NCI-H128 (cell line): ENCODE data around the gene MOBP.

Source experiments
- DNase-seq: peaks from one replicate; lab custom pipeline; 2025; ENCODE audit not compliant: unreplicated experiment; lab: John Stamatoyannopoulos, UW

The MOBP gene

GRCh38 chr3:39491733-39492350 lies 24.4 kb downstream of the MOBP start:
- DNase-seq = no peak

DNA sequence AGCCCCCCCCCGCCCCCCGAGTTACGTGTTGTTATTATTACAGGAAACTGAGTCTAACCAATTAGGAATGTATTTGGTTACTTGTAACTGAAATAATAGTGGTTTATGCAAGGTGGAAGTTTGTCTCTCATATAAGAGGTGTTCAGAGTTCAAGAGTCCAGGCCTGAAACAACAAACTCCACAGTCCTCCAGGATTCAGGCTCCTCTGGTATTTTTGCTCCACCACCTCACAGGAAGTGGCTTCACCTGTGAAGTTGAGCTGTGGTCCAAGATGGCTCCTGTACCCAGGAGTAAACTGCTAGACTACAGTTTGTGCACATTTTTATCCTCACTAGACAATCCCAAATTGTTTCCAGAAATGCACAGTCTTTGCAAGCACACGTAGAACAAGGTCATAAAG lies 27.3 kb downstream of the MOBP start:
- no peak for DNase-seq

DNA sequence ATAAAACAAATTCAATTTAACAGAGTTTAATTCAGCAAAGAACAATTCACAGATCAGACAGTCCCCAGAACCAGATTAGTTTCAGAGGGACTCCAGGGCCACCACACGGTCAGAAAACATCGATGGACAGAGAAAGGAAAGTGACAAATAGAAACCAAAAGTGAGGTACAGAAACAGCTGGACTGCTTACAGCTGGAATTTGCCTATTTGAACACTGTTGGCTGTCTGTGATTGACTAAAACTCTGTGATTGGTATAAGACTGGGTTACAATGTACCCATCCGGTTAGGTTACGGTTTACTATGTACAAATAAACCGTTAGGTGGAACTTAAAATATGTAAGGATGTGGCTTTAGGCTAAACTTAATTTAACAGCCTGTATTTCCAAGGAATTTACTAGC lies 30.3 kb downstream of the MOBP start:
- DNase-seq = no peak

GRCh38 chr3:39499651-39500273 lies 32.3 kb downstream of the MOBP start:
- DNase-seq = no peak

- DNase-seq = no peak
These were observed 33.6 kb downstream of the MOBP start for GRCh38 chr3:39501059-39501458.

- DNase-seq = no peak
These were observed 34.7 kb downstream of the MOBP start for GRCh38 chr3:39501968-39502837.

- no peak for DNase-seq
These were observed 35.3 kb downstream of the MOBP start for GRCh38 chr3:39502838-39503145.

DNA sequence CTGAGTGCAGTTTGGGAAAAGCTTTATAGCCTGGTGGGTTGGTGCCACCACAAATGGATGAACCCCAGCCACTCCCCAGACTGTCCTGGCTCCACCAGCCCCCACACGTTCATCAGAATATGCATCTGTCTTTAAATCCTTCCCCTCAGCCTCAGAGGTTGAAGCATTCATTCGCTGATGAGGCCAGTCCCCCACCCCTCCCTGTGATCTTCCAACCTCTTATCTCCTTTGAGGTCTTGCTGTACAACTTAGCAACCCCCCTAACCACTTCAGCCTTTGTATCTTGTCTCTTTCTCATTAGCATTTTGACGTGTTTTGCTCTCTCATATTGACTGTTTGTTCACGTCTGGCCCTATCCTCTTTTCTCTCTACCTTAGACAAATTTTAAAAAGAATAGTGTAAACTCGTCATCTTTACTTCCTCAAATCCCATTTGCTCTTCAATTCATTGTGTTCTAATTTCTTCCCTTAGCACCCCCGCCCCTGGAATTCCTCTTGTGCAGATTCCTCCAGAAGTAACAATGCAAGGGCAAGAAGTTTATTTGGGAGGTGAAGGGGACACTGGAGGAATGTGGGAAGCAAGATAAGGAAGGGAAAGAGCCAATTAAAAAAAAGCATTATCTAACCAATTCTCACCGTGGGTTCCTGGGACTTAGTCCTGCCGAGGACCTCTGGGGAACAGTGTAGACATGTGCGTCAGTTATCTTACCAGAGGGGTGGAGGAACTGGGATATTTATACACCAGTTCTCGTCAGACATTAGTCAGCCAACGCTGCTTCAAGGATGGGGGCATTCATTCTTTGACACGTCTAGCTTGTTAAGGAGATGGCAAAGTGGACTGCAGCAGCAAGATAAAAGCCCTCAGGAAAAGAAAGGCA lies 38.6 kb downstream of the MOBP start:
- DNase-seq = no peak

- DNase-seq = no peak
These were observed 39.4 kb downstream of the MOBP start for GRCh38 chr3:39506863-39507262.

GRCh38 chr3:39513791-39514369 lies 46.4 kb downstream of the MOBP start:
- DNase-seq = no peak

DNA sequence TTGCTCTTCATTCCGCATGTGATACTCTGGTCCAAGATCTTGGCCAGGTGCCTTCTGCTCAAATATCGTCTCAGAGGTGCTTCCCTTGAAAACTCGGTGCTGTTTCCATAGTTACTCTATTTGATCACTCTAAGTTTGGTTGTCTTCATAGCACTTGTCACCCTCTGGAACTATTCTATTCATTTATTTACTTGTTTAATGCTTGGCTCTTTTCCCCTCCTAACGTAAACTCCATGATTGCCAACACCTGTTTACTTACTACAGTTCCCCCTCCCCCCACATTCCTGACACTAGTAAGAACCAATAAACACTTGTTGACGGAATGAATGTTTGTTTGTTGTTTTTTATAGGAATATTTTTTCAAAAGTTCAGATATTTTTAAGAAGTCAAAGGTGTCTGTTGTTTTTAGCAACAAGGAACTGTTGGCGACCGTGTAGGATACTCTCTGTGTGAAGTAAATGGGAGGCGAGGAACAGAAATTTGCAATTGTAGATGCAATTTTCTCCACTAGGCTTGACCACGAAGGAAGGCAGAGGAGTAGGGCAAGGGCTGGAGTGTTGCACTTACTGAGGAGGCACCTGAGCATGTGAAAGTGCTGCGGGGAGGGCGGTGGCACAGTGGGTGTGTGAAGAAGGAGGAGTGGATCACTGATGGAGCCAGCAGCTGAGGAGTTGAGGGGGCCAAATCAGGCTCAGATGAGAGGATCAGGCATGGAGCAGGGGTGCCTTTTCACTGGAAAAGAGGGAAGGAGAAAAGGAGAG lies 48.4 kb downstream of the MOBP start:
- no peak for DNase-seq

DNA sequence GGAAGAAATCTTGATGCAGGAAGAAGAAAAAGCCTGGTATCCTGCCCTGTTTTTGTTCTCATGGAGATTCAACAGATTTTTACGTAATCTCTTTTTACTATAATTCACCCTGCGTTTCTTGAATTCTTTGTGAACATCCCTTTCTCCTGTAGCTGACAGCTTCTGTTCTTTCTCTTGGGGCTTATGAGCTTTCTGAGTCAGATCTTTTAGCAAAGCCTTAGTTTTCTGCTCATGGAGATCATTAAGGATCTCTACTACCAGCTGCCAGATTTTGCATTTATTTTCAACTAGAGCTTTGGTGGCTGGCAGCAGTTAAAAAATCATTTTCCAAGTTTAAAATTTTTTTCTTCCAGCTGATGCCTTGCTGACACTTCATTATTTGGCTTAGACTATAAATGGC lies 51.6 kb downstream of the MOBP start:
- DNase-seq = no peak

DNA sequence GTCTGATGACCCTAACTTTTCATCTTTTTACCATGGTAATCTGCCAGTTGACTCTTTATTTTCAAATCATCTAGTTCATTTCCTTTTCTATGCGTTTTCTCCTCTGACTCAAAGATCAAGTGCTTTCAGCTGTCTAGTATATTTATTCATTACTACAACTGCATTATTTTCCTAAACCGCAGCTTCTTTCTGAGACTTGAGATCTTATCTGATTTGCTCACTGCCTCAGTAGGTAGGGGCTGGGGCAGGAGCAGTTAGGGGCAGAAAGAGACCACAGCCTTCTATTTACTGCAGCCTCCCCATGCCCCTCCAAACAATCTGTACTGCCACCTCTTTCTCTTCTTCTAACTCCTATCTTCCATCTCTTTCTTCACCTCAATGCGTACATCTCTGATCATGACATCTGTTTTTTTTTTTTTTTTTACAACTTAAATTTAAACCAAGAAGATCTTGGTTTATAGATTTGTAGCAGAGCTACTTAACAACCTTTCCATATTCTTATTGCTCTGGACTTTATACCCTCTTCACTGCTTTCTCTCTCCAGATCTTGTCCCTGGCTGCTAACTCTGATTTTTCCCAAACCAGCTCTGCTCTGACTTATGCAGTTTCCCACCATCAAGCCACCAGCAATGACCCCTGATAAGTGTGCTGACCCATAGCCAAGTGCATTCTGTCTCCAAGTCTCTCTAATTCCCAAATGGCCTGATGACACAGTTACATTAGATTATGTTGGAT lies 52.2 kb downstream of the MOBP start:
- no peak for DNase-seq

DNA sequence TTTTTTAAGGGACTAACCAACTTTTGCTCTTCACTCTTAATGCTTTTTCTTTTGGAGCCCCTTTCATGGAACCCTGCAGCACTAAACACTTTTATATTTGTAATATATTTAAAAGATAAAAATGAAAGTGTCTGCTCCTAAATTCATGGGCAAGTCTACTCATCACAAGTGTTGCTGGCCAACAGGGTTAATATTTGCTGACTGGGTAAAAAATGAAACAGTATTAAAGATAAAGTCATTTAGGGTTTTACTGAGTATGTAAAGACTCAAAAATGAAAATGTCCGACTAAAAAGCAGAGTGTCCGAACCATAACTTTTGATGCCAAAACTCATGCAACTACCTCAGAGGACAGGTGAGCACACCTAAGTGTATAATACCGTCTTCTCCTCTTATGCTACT lies 54.0 kb downstream of the MOBP start:
- DNase-seq = no peak

GRCh38 chr3:39524107-39524506 lies 56.6 kb downstream of the MOBP start:
- no peak for DNase-seq

DNA sequence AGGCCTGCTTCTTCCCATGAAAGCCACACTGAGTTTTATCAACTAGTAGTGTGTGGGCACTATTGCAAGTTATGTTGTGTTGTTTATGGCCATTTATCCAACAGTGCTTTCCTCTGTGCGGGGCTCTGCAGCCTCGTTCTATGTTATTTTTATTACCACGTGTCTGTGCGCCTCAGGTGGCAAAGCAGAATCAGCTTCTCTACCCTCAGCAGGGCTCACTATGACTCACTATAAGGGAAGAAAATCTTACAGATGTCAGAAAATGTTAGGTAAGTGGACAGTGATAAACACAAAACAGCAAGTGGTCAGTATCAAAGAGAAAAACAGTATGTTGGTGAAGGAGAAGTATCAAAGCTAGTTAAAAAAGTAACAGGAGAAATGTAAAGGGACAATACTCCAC lies 61.4 kb downstream of the MOBP start:
- no peak for DNase-seq

DNA sequence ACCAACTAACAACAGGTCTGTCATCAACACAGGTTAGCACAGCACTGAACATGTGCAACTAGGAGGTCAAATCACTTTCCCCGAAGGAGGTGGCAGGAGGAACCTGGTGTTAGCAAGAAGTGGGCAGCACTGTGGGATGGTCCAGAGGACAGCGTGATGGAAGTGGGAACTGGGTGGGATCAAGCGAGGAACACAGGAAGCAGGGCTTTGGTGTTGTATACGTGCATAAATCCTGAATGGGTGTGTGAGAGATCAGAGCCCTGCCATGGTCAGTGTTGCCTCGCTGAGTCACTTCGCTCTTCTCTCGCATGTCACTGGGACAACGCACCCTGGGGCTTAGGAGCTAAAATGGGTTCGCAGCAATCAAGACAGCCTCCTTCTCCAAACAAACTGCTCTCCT lies 62.1 kb downstream of the MOBP start:
- no peak for DNase-seq

GRCh38 chr3:39531066-39531465 lies 63.6 kb downstream of the MOBP start:
- DNase-seq = no peak

DNA sequence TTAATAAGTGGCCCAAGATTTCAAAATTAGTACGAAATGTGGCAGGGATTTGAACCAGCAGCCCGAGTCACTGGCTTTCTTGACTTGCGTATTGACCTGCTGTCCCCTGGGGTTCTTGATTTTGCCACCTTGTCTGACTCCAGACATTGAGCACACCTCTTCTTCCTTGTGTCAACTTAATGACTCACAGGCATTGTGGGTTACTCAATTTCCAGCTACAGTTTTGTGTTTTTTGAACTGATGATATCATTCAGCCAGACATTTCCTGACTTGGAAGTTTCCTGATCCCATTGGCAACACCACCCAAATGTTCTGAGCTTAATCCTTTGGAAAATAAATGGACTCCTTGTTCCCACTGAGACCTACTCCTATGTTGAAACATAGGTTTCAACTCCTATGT lies 64.2 kb downstream of the MOBP start:
- no peak for DNase-seq

DNA sequence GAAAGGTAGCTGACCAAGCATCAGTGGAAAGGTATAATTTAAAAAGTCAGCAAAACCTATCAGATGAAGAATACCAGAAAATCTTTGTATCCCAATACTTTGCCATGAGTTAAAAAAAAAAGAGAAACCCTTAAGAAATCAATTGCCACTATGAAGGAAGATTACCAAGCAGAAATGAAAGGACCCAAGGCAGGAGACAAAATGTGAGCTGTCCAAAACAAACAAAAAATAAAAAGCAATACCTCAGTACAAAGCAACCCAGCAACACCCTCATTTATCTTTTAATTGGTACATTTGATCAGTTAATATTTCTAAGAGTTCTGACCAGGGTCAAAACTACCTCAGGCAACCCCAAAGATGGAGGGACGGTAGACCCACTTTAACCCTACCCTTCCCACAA lies 65.3 kb downstream of the MOBP start:
- no peak for DNase-seq
